GM21367 (cell line): ENCODE measurements around the gene SINHCAF.

ENCODE experiments used
- ATAC-seq: cut with Tn5 transposase; IDR thresholded peaks from one replicate; pipeline ENCODE4 v1.9.1; 2021; ENCODE audit not compliant: unreplicated experiment

The SINHCAF gene

GRCh38 chr12:31234955-31235867 lies 90.7 kb downstream of the SINHCAF start:
- no peak for ATAC-seq

- ATAC-seq: no peak
Measured at GRCh38 chr12:31234053-31234840, 91.7 kb downstream of the SINHCAF start.

DNA sequence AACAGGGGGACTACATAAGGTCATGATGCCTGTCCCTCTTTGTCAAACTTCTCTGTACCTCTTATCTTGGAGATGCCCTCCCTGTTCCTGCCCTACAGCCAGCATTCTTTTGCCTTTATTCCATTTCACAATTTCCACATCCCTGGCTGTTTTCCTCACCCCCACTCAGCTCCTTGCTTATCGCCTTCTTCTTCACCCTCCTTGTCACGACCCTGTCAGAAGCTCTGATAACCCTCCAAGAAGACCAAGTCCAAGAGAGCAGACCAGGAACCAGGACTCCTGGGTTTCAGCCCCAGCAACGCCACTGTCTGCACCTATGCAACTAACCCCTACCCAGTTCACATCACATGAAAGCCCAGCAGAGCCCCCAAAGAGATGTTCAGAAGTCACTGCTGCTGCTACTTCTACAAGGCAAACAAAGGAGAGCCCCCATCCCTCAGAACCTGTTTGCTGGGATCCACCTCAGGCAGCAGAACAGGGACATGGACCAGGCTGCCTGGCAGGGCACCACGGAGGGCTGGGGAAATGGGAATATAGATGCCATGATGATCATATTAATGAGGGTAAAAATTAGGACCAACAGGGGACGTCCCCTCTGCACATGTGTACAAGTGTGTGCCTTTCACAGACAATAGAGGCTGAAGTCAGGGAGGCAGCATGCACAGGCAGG lies 92.8 kb downstream of the SINHCAF start:
- ATAC-seq: no peak

GRCh38 chr12:31232361-31232965 lies 93.5 kb downstream of the SINHCAF start:
- ATAC-seq: no peak

DNA sequence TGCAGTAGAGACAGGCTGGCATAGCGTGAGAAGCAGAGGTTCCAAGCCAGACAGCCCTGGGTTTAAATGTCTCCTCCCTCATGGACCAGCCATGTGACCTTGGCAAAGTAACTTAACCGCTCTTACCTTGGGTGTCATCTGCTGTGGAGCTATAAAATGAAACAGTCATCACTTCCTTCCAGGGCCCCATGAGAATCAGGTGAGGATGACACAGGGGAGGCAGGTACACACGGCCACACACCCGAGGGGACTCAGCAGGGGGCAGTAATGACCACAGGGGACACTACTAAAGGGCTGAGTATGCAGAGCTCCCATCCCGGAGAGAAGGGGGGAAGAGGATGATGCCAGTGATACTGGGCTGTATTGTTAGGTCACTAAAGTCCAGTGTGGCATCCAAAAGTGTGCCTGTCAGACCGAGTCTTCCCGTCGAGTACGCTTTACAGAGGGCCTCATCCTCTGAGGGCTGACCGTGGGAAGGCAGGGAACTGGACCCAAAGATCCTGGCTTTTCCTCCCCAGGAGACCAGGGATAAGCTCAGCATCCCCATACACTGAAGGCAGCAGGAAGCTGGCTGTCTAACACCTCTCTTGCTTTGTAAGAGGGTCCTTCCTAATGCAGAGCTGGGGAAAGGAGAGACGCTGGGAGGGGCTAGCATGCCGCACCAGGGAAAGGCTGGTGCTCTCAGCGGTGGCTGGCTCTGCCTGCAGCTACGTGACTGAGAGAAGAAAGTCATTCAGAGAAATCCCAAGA lies 94.2 kb downstream of the SINHCAF start:
- ATAC-seq: no peak
